HG03060 (cell line): ENCODE results near the gene CDK11B.

Experiments used
- ATAC-seq: cut with Tn5 transposase; IDR thresholded peaks from one replicate; pipeline ENCODE4 v1.9.1; 2021; ENCODE audit warnings: low read depth, moderate number of reproducible peaks; ENCODE audit not compliant: unreplicated experiment

The CDK11B gene

GRCh38 chr1:1628754-1629429 lies 29.9 kb downstream of the CDK11B start:
- no peak for ATAC-seq

GRCh38 chr1:1627829-1628753 lies 30.7 kb downstream of the CDK11B start:
- ATAC-seq = no peak

GRCh38 chr1:1627261-1627828 lies 31.5 kb downstream of the CDK11B start:
- ATAC-seq = no peak

GRCh38 chr1:1626207-1627141 lies 32.3 kb downstream of the CDK11B start:
- ATAC-seq = no peak

- no peak for ATAC-seq
These were observed 33.0 kb downstream of the CDK11B start for GRCh38 chr1:1625824-1626206.

- ATAC-seq = no peak
These were observed 33.4 kb downstream of the CDK11B start for GRCh38 chr1:1625404-1625775.

- no peak for ATAC-seq
These were observed 34.1 kb downstream of the CDK11B start for GRCh38 chr1:1624443-1625403.

- no peak for ATAC-seq
These were observed 35.0 kb downstream of the CDK11B start for GRCh38 chr1:1623631-1624442.

GRCh38 chr1:1623181-1623630 lies 35.6 kb downstream of the CDK11B start:
- ATAC-seq = no peak

GRCh38 chr1:1622788-1623094 lies 36.1 kb downstream of the CDK11B start:
- ATAC-seq = no peak

- no peak for ATAC-seq
These were observed 36.6 kb downstream of the CDK11B start for GRCh38 chr1:1622010-1622787.

GRCh38 chr1:1621173-1622009 lies 37.4 kb downstream of the CDK11B start:
- no peak for ATAC-seq

- no peak for ATAC-seq
These were observed 38.2 kb downstream of the CDK11B start for GRCh38 chr1:1620433-1621139.

GRCh38 chr1:1619917-1620361 lies 38.9 kb downstream of the CDK11B start:
- no peak for ATAC-seq

- no peak for ATAC-seq
These were observed 40.3 kb downstream of the CDK11B start for GRCh38 chr1:1618396-1619068.

- no peak for ATAC-seq
These were observed 40.9 kb downstream of the CDK11B start for GRCh38 chr1:1617925-1618324.
